HG03045 (cell line): ENCODE measurements around the gene PLXNA2.

Source experiments
- ATAC-seq: cut with Tn5 transposase; IDR thresholded peaks from one replicate; pipeline ENCODE4 v1.9.1; 2021; ENCODE audit warnings: mild to moderate bottlenecking, moderate library complexity; ENCODE audit not compliant: unreplicated experiment

PLXNA2 gene

DNA sequence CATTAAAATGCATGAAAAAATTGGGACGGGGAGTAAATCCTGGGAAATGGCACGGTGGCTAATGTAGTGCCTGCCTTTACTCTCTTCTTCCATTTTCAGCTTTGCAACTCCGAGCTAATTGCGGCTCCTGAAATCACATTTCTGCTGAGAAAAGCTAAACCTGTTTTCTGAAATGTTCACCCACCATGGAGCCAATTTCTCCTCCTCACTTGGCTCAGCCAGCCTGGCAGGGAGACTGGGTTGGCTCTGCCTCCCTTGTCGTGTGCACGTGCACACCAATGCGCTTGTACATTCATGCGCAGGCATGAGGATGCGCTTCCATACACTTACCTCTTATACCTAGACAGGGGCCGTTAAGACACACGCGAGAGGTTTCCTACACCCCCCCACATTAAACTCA, 165.4 kb downstream of the PLXNA2 start:
- ATAC-seq: no peak

GRCh38 chr1:208077232-208078075, 166.7 kb downstream of the PLXNA2 start:
- ATAC-seq: no peak

DNA sequence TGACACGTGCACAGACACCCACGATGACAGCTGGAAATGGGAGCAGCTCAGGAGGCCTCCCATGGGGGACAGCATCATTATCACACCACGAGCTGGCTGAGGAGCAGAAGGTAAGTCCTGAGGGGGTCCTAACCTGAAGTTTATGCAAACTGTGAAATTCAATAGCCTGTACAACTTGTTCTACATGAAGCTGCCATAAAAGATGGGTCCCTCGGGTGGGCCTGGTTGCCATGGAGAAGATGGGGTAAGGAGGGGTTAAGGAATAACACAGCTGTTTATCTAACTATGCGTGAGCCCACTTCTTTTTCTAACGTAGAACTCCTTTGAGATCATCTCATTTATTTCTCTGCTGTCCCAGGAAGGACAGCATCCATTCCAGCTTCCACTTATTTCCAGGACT, 169.8 kb downstream of the PLXNA2 start:
- no peak for ATAC-seq

DNA sequence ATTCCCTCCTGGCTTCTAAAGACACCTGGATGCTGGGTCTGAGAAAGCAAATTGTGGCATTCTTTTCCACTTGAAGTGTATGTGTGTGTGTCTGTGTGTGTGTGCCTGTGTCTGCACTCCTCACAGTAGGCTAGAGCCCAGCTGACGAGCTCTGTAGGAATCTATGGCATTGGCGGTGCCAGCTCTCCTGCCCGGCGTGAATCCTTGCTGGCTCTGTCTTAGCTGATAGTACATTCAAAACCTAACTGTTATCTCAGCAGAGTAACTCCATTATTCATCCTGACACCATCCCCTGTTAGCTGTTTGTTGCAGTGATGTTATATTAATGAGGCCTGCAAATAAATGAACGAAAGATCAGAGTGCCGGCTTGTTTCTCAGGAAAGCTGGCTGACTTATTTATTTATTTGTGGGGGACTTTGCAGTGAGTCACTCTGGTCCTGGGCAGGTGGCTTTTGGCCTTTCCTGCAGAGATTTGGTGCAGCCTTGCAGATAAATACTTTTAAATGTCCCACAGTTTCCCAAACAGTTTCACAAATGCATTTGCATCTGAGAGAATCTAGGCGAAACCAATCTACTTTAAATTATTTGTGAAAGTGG, 172.7 kb downstream of the PLXNA2 start:
- no peak for ATAC-seq

DNA sequence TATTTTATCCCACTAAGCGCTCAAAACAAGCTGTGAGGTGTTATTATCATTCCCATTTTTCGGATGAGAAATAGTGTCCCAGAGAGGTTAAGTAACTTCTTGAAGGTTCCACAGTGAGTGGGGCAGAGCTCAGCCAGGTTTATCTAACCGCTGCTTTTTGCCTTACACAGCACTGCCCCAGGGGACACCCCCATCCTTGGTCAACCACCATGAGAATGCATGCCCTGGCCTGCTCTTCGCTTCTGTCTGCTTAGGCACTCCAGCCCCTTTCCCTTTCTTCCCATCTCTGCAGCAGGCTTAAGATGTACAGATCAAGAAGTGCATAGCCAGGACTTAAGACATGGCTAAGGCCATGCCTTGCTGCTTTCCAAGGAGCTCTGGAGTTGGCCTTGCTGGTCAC, 174.3 kb downstream of the PLXNA2 start:
- no peak for ATAC-seq

DNA sequence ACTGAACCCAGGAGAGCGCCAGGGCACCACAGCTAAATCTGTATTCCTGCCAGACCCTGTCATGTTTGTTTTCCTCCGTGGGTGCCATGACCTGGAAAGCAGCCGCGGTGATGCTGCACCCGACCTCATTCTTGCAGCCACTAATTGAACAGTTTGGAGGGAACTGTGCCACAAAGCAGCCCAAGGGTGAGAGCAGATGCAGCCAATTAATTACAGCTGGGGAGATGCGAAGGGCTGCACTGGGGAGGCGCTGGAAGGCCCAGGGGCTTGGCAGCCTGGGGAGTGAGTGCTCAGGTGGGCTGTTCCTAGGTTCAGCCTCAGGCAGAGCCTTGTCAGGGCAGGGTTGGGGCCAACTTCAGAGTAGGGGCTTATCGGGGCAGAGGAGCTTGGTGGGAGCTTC, 174.9 kb downstream of the PLXNA2 start:
- ATAC-seq: no peak

DNA sequence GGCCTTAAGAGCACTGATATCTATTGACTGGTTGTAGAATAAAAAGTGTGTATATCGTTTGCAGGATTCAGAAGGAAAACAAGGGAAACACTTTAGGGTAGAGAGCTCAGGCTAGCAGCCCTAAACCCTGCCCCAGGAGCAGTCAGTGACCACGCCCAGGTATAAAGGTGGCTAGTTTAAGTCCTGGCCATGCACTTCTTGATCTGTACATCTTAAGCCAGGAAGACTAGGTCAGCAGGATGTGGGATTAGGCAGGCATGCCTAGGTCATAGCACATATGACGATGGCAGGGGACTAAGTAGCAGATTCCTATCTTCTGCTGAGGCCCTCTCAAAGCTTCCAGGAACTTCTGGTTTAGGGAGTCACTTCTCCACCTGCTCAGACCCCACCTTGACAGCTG, 175.3 kb downstream of the PLXNA2 start:
- no peak for ATAC-seq

DNA sequence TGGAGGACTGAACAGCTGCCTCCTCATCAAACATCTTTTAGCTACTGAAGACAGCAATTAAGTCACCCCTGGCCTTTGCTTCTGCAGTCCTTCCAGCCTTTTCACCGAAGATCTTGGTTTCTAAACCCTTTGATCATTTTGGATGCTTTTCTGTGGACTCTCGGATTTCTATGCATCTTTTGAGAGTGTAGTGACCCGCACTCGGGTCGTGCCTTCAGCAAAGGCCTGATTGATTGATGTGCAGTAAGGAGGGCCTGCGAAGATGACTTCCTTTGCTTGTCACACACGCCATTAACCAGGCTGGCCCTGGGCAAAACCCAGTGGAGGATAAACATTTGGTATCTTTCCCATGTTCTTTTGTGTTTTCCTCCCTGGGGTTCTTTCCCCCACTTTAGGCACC, 175.8 kb downstream of the PLXNA2 start:
- ATAC-seq: no peak

DNA sequence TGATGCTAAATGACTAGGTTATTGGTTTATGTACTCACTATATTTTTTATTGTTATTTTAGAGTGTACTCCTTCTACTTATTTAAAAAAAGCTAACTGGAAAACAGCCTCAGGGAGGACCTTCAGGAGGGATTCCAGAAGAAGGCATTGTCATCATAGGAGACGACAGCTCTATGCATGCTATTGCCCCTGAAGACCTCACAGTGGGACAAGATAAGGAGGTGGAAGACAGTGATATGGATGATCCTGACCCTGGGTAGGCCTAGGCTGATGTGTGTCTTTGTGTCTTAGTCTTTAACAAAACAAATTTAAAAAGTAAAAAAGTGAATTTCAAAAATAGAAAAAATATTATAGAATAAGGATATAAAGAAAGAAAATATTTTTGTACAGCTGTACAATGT, 177.6 kb downstream of the PLXNA2 start:
- ATAC-seq: no peak

GRCh38 chr1:208065862-208066261, 178.3 kb downstream of the PLXNA2 start:
- no peak for ATAC-seq

DNA sequence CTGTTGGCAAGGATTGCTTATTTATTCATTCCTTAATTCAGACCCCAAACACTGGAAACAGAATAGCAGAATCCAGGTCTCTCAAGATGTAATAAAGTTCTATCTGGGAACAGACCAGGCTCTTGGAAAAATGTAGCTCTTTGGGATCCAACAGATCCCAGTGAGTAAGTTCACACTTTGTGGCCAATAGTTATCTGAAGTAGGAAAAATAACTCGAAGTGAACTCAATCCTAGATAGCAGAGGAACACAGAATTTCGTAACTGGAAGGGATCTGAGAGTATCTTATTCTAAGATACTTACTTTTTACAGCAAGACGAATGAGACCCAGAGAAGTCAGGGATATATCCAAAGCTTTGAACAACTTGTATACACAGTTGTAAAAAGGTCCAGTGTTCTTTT, 182.6 kb downstream of the PLXNA2 start:
- no peak for ATAC-seq

DNA sequence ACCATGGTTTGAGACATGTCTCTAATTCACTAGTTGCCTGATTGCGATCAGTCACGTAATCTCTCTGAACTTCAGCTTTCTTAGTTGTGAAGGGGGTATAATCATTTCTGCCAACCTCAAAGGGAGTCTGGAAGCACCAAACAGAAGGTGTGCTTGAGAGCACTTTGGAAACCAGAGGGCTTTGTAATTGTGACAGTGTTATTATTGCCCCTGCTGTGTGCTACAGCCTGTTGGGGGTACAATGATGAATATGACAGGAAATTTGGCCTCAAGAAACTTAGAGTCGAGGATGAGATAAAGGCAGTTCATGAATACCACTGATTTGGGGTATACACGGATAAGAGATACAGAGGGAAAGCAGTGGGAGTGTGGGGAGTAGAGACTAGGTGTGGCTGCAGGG, 183.1 kb downstream of the PLXNA2 start:
- ATAC-seq: no peak

- ATAC-seq: no peak
Measured at GRCh38 chr1:208060215-208060869, 183.8 kb downstream of the PLXNA2 start.

GRCh38 chr1:208059409-208060001, 184.7 kb downstream of the PLXNA2 start:
- no peak for ATAC-seq

- ATAC-seq: no peak
Measured at GRCh38 chr1:208058756-208059155, 185.4 kb downstream of the PLXNA2 start.

- ATAC-seq: no peak
Measured at GRCh38 chr1:208058267-208058666, 185.9 kb downstream of the PLXNA2 start.

GRCh38 chr1:208057056-208057455, 187.1 kb downstream of the PLXNA2 start:
- ATAC-seq: no peak

GRCh38 chr1:208055535-208055934, 188.6 kb downstream of the PLXNA2 start:
- ATAC-seq: no peak

DNA sequence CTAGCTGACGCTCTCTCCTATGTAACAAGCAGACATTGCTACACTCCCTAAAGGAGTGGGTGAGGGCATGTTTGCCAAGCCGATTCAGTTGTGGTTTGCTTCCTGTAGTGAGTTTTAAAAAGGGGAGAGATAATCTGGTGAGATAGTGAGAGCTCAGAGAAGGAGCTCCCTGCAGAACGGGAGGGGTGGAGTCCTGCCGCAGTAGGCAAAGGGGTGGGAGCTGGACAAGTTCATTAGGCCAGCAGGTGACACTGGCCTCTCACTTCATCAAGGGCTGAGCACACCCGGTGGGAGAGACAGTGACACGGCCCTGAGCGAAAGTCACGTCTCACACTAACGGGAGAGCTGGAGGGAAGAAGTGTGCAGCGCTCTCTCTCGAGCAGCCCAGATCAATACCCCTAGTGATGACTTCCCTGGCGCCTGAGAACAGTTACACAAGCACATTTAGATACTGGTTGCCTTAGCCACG, 189.2 kb downstream of the PLXNA2 start:
- ATAC-seq: no peak

DNA sequence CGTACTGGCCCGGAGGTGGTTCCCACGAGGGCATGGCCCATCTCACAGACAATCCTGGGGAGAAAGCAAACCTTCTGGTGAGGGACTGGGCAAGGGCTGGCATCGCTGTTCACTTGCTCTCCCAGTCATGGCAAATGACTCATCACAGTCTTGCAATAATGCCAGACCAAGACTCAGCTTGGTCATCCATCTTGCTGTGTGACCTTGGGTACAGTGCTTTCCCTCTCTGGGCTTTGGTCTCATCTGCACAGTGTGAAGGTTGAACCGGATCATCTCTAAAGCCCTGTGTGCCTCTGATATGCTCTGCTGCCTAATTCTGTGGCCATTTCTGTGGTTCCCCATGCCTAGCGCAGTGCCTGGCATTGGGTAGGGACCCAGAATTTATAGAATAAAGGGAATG, 189.7 kb downstream of the PLXNA2 start:
- ATAC-seq: no peak

GRCh38 chr1:208053661-208054060, 190.5 kb downstream of the PLXNA2 start:
- no peak for ATAC-seq
